ENCODE data around the gene CLIC5. TPM values are rescaled to one million over a fixed set of nuclear protein-coding genes. Genes with fewer than 3 reads are reported as not detected.

The CLIC5 gene
- total and polyA plus RNA-seq, 12 donors: 0.94 to 5.6 (median 1.6) TPM

GRCh38 chr6:45835721-45836437 is 179.8 kb downstream of the CLIC5 start:
- intact Hi-C loops (cut with DNase I): no loop called here
- H3K27ac ChIP-seq: no peak overlapping the region

GRCh38 chr6:45832063-45832462 is 183.6 kb downstream of the CLIC5 start:
- Histone ChIP-seq H3K27me3 (no peaks in the 10 kb centered on the region), H3K27ac (no peak overlapping the region), H3K9me3 (replicated peaks in 1 of 3) (no peaks in the 10 kb centered on the region), H3K4me1 (replicated peaks in 1 of 2) (peaks cover 0 to 4% of the 10 kb centered on the region in 2 donors), H3K36me3 (replicated peaks in 1 of 2) (no peaks in the 10 kb centered on the region), H3K4me3 (no peak overlapping the region)
- TF ChIP-seq CTCF (IDR thresholded peaks at IDR 0.05): no peak
- no peak for TF ChIP-seq POLR2A (IDR thresholded peaks at IDR 0.05)
- 77 to 87% (median 85%) methylated on average over 5 of the region's 5 CpGs for WGBS, 4 donors
- DNase-seq: no peak
- intact Hi-C loops (cut with DNase I): no loop called here

More at GRCh38 chr6:45835721-45836437, 179.8 kb downstream of the CLIC5 start:
- Histone ChIP-seq H3K4me3 (no peak overlapping the region), H3K27me3 (no peaks in the 10 kb centered on the region), H3K4me1 (replicated peaks in 1 of 2) (peaks cover 0 to 4% of the 10 kb centered on the region in 2 donors), H3K36me3 (replicated peaks in 1 of 2) (no peaks in the 10 kb centered on the region), H3K9me3 (replicated peaks in 1 of 3) (no peaks in the 10 kb centered on the region)
- TF ChIP-seq POLR2A (IDR thresholded peaks at IDR 0.05) (no peak), CTCF (IDR thresholded peaks at IDR 0.05) (no peak)
- no peak for DNase-seq
- WGBS, 4 donors: 69 to 83% (median 76%) methylated on average over 4 of the region's 4 CpGs

Small RNA genes lying within 50 kb of the gene (small RNA-seq; reads per million reads assigned to genes)
- 0 reads per million in 2 donors for gene RNU6-754P

Other genes with a start within 250 kb of the CLIC5 start
- gene ENPP4, start 114.1 kb upstream of the CLIC5 start, total RNA-seq: 10 to 100 TPM in 8 of 9 donors, 1 to 10 TPM in 1; 2.2 to 31.0 (median 15.4) TPM
- gene ENPP4, start 114.1 kb upstream of the CLIC5 start, polyA plus RNA-seq: 10 to 100 TPM in 1 of 3 donors, 1 to 10 TPM in 2; 2.3 to 13.9 (median 4.4) TPM
- gene ENPP5, start 155.1 kb upstream of the CLIC5 start, total RNA-seq: 10 to 100 TPM in 5 of 9 donors, 1 to 10 TPM in 4; 4.4 to 25.7 (median 11.1) TPM
- gene ENPP5, start 155.1 kb upstream of the CLIC5 start, polyA plus RNA-seq: 1 to 10 TPM; 2.2 to 9.7 (median 2.8) TPM

All from adrenal gland (tissue), 12 donors.